ENCODE data around the gene SMC4. TPM values are rescaled to one million over a fixed set of nuclear protein-coding genes. Genes with fewer than 3 reads are reported as not detected.

Gene SMC4
- total and polyA plus RNA-seq, 10 of the 15 experiments (the other 5 are each of a cell fraction or from before 2014, with no cell fraction given) = 75.6 to 288 (median 136) TPM

DNA sequence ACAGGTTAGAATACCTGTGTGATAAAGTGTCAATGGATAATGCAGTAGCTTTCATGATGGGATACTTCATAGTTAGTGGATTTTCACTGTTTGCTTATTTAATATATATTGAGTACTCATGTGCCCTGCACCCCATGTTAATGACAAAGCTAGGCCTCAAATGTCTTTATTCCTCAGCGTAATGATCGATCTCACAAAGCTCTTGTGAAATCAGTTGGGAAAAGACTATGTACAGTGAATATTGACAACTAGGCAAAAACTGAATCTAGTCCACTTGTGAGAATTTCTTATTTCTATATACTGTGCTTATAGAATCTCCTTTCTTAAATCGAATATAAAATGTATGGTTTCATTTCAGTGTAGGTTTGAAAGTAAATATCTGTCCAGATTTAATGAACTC, 17.9 kb downstream of the SMC4 start:
- ChIA-PET RAD21 (ENCODE audit: unreplicated experiment) (interaction anchor here (0.8 to 1.5 kb wide), 3 partner anchors 254 to 533 kb away, joined by 3 read pairs; no protein-coding TSS in a partner anchor), SMC1A (ENCODE audit: uncharacterized antibody, unreplicated experiment) (interaction anchor here (1.5 to 10.7 kb wide), 6 partner anchors 9 to 31 kb away, joined by 4 to 73 read pairs (median 5); partner anchors contain the start of gene TRIM59), CTCF (interaction anchor here (0.7 to 2.7 kb wide), 5 partner anchors 9 to 428 kb away, joined by 3 to 10 read pairs (median 3); partner anchors contain the start of gene IL12A), POLR2A (interaction anchor here (0.9 to 1.3 kb wide), 2 partner anchors 8 to 32 kb away, joined by 3 to 6 read pairs; partner anchors contain the start of gene TRIM59)
- in situ Hi-C loops (cut with MboI) (loop anchor here (10.0 kb wide), 1 partner anchor 393 kb away; no protein-coding TSS in a partner anchor), intact Hi-C loops (cut with micrococcal nuclease; ENCODE audit: unreplicated experiment) (no loop called here)
- H3K4me3 ChIP-seq = no peak overlapping the region
- H3K36me3 ChIP-seq (ENCODE audit: control insufficient read depth in 2 of 2, insufficient read depth in 2 of 2, low read length in 1 of 2) = peaks cover 8 to 28% of the 10 kb centered on the region in 2 experiments
- H2AFZ ChIP-seq (ENCODE audit: control insufficient read depth, low read depth, low read length) = no peak overlapping the region
- no peaks in the 10 kb centered on the region for H3K27me3 ChIP-seq (replicated peaks in 1 of 2; ENCODE audit: control insufficient read depth in 2 of 2, insufficient read depth in 2 of 2, low read length in 1 of 2)
- H3K4me1 ChIP-seq (ENCODE audit: control insufficient read depth, insufficient read depth, low read length) = no peaks in the 10 kb centered on the region
- ATAC-seq (no peak), FAIRE-seq (no peak), DNase-seq (ENCODE audit: low read depth, low spot score) (no peak)
- H4K20me1 ChIP-seq (ENCODE audit: control insufficient read depth, insufficient read depth) = no peaks in the 10 kb centered on the region
- H3K79me2 ChIP-seq (ENCODE audit: control insufficient read depth, insufficient read depth, low read length) = peaks cover 16% of the 10 kb centered on the region
- TF ChIP-seq WRNIP1 (IDR thresholded peaks at IDR 0.05; ENCODE audit: borderline replicate concordance, low read depth, low read length) = no peak
- no peak for TF ChIP-seq ZNF622 (IDR thresholded peaks at IDR 0.05)
- no peak for TF ChIP-seq SIX5 (IDR thresholded peaks at IDR 0.05; ENCODE audit: low read depth, low read length, severe bottlenecking)
- no peak for TF ChIP-seq CREM (IDR thresholded peaks at IDR 0.05; ENCODE audit: low read depth)
- TF ChIP-seq, protein P1, sequence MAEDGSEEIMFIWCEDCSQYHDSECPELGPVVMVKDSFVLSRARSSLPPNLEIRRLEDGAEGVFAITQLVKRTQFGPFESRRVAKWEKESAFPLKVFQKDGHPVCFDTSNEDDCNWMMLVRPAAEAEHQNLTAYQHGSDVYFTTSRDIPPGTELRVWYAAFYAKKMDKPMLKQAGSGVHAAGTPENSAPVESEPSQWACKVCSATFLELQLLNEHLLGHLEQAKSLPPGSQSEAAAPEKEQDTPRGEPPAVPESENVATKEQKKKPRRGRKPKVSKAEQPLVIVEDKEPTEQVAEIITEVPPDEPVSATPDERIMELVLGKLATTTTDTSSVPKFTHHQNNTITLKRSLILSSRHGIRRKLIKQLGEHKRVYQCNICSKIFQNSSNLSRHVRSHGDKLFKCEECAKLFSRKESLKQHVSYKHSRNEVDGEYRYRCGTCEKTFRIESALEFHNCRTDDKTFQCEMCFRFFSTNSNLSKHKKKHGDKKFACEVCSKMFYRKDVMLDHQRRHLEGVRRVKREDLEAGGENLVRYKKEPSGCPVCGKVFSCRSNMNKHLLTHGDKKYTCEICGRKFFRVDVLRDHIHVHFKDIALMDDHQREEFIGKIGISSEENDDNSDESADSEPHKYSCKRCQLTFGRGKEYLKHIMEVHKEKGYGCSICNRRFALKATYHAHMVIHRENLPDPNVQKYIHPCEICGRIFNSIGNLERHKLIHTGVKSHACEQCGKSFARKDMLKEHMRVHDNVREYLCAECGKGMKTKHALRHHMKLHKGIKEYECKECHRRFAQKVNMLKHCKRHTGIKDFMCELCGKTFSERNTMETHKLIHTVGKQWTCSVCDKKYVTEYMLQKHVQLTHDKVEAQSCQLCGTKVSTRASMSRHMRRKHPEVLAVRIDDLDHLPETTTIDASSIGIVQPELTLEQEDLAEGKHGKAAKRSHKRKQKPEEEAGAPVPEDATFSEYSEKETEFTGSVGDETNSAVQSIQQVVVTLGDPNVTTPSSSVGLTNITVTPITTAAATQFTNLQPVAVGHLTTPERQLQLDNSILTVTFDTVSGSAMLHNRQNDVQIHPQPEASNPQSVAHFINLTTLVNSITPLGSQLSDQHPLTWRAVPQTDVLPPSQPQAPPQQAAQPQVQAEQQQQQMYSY (CRISPR knock-in tag; IDR thresholded peaks at IDR 0.05) = no peak
- no peak for TF ChIP-seq CREB1 (IDR thresholded peaks at IDR 0.05; ENCODE audit: low read depth)
- TF ChIP-seq, protein P2, sequence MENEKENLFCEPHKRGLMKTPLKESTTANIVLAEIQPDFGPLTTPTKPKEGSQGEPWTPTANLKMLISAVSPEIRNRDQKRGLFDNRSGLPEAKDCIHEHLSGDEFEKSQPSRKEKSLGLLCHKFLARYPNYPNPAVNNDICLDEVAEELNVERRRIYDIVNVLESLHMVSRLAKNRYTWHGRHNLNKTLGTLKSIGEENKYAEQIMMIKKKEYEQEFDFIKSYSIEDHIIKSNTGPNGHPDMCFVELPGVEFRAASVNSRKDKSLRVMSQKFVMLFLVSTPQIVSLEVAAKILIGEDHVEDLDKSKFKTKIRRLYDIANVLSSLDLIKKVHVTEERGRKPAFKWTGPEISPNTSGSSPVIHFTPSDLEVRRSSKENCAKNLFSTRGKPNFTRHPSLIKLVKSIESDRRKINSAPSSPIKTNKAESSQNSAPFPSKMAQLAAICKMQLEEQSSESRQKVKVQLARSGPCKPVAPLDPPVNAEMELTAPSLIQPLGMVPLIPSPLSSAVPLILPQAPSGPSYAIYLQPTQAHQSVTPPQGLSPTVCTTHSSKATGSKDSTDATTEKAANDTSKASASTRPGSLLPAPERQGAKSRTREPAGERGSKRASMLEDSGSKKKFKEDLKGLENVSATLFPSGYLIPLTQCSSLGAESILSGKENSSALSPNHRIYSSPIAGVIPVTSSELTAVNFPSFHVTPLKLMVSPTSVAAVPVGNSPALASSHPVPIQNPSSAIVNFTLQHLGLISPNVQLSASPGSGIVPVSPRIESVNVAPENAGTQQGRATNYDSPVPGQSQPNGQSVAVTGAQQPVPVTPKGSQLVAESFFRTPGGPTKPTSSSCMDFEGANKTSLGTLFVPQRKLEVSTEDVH (IDR thresholded peaks at IDR 0.05; ENCODE audit: low read depth, partially characterized antibody) = no peak
- TF ChIP-seq, protein P3, sequence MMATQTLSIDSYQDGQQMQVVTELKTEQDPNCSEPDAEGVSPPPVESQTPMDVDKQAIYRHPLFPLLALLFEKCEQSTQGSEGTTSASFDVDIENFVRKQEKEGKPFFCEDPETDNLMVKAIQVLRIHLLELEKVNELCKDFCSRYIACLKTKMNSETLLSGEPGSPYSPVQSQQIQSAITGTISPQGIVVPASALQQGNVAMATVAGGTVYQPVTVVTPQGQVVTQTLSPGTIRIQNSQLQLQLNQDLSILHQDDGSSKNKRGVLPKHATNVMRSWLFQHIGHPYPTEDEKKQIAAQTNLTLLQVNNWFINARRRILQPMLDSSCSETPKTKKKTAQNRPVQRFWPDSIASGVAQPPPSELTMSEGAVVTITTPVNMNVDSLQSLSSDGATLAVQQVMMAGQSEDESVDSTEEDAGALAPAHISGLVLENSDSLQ (IDR thresholded peaks at IDR 0.05) = no peak
- no peak for TF ChIP-seq TCF7 (IDR thresholded peaks at IDR 0.05; ENCODE audit: borderline replicate concordance)
- TF ChIP-seq BMI1 (IDR thresholded peaks at IDR 0.05; ENCODE audit: borderline replicate concordance) = no peak
- no peak for TF ChIP-seq SMC3 (IDR thresholded peaks at IDR 0.05; ENCODE audit: borderline replicate concordance, low read length)
- TF ChIP-seq ZSCAN29 (IDR thresholded peaks at IDR 0.05) = no peak
- no peak for TF ChIP-seq GATAD2B (conservative IDR thresholded peaks at IDR 0.05; ENCODE audit: low read depth)
- TF ChIP-seq ZNF24 (IDR thresholded peaks at IDR 0.05) = no peak
- TF ChIP-seq SREBF2 (IDR thresholded peaks at IDR 0.05; ENCODE audit: low read length) = no peak
- no peak for TF ChIP-seq SPI1 (IDR thresholded peaks at IDR 0.05; ENCODE audit: borderline replicate concordance, insufficient read depth, low read depth, low read length)
- TF ChIP-seq MEF2B (IDR thresholded peaks at IDR 0.05; ENCODE audit: partially characterized antibody, poor library complexity, severe bottlenecking) = no peak
- BruUV-seq (replicated peaks) = no TSS peak
- WGBS (ENCODE audit: insufficient coverage, insufficient replicate concordance, low lambda C conversion rate, missing lambda C conversion rate) = 99% methylated on average over 3 of the region's 3 CpGs
- no peaks in the 10 kb centered on the region for H3K9me3 ChIP-seq (replicated peaks; ENCODE audit: control insufficient read depth, insufficient read depth, low read length)
- H3K27ac ChIP-seq (ENCODE audit: control insufficient read depth, insufficient read depth) = no peak overlapping the region
- no peak overlapping the region for H3K9ac ChIP-seq (ENCODE audit: control insufficient read depth, insufficient read depth, low read length)
- H3K4me2 ChIP-seq (ENCODE audit: control insufficient read depth, insufficient read depth) = no peak overlapping the region

Measured in GM12878 (cell line).